Diencephalon (tissue), 1 donor: ENCODE data around the gene TMCO4. TPM values are rescaled to one million over a fixed set of nuclear protein-coding genes. Genes with fewer than 3 reads are reported as not detected.

Experiments used
- total RNA-seq: library from RNA; depleted of rRNA; stranded (reverse); fragments of >200 nt; gene quantifications from one replicate; pipeline ENCODE4 v1.2.3, GENCODE V29; 2014

Gene TMCO4
- total RNA-seq = 0.46 TPM

DNA sequence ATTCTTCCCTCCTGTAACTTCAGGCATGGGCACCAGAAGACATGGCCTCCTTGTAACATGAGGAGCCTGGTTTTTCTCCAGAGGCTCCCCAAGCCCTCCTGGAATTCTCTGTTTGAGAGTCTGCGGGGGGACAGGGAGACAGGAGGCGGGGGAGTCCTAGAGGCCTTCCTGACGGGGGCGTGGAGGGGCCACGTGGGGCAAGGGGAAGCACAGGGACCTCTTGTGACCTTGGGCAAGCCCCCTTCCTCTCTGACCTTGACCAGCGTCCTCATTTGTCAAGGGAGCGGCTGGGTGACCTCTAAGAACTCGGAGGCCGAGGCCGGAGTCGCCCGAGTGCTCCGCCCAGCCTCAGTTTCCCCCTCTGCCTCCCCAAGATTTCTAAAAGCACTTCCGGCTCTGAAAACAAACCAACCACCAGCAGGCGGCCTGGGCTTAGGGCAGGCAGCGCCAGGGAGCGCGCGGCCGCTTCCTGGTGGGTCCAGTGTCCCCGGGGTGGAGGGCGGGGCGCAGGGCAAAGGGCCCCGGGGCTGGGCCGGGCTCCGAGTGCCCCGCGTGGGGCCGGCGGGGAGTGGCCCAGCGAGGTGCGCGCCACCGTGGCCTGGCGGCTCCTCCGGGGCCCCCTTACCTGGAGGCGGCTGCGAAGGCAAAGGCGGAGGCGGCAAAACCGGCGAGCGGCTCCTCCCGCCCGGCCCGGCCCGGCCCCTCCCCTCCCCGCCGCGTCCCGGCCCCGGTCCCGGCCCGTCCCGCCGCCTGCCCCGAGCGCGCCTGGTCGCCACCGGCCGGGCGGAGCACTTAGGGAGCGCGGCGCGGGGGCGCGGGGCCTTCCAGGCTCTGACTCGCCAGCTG, at the start of gene TMCO4:
Gene TMCO4 (minus strand): TSS at position 687 of the 846 bp plus-strand sequence. CDS start 19,158 bp downstream, outside the sequence.

DNA sequence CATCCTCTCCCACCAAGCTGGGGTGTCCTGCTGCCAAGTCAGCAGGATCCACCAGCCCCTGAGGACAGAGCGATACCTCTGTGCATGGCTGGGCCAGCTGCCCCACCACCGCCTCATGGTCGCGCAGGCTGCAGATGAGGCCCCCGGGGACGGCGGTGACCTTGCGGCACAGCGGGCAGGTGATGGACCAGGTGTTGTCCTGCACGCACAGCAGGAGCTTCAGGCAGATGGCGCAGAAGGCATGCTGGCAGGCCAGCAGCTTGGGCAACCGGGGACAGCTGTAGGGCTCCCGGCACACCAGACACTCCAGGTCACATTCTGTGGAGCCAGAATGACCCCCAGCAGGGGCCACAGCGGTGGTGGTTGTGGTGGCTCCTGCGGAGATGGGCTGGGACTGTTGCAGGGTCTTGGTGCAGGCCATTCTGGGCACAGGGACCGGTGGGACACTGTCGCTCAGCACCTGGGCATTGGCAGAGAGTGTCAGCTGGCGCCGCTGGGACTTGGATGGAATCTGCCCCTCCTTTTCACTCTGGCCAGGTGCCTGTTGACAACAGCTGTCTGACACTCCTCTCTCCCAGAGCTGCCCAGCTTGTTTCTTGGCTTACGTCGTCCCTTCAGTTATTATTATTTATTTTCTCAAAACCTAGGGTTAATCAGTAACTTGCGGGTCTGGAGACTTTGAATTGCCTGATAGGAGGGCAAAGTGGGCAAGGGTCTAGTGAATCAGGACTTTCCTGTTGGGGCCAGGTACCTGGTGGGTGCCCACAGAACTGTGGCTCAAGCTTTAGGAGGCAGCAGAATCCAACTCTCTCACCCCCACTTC, 15.2 kb upstream of the TMCO4 start, which contains the start of gene RNF186:
Gene RNF186 (minus strand): TSS at position 603 of the 823 bp plus-strand sequence. CDS start 182 bp downstream, at position 421.

DNA sequence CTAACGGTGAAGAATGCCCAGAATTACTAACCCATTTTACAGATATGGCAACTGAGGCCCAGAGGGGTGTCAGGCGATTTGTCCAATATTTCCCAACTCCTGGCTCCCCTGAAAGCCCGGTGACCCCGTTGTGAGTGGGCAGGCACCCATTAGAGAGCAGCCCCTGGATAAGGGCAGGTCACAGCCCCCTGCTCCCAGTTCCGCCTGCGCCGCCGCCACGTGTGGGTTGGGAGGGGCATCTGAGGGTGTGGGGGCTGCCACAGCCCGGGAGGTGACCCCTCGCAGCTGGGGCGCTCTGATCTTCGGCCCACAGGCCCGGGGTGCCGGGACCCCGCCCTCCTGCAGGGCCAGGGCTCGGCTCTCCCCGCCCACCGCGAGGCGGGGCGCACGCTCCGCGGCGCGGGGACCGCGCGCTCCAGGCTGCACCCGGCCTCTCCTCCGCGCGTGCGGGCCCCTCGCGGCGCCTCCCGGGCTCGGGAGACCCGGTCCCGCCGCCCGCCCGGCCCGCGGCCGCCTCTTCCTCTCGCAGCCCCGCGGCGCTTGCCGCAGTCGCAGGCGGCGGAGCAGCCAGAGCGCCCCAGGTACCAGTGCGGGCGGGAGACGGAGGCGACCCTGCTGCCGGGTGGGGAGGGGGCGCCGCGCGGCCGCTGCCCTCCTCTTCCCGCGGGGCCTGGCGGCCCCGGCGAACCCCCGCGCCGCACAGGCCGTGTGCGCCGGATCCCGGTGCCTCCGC, 135.1 kb downstream of the TMCO4 start, which contains the start of gene HTR6:
Gene HTR6 (plus strand): TSS at position 423 of the 733 bp plus-strand sequence. CDS start 879 bp downstream, outside the sequence.

DNA sequence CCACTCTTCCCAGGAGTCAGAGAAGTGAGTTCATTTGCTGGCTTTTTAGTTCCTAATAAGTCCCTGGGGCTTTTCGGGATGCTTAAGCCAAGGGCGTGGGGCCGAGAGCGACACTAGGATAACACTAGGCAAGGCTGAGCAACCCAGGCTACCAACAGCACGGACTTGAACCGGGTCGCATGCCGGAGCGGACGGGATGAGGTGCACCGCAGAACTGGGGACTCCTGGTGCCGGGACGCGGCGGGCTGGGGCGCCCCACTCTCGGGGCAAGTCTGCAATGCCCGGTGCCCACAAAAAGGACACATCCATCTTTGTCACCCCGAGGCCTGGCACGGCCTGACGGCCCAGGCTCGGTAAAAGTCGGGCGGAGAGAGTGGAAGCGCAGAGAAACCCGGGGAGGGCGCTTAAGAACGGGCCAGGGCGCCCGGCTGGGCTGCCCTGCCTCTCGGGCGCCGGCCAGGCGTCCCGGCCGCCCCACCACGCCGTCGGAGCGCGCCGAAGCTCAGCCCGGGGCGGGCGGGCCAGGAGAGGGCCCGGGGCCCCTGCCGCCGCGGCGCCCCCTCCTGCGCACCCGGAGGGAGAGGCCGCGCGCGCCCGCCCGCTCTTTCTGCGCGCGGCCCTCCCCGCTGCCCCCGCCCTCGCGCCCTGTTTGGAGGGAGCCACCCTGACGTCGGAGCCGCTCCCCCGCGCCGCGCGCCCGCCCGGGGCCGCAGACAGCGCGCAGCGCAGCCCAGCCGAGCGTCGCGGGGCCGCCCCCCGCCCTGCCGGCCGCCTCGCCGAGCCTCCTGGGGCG, 155.9 kb downstream of the TMCO4 start, which contains the start of gene NBL1:
Gene NBL1 (plus strand): TSS at position 710 of the 793 bp plus-strand sequence. CDS start 10,720 bp downstream, outside the sequence.

Other genes with a start within 250 kb of the TMCO4 start
- 43.1 TPM for gene NBL1, start 155.6 kb downstream of the TMCO4 start, total RNA-seq
- gene HTR6, start 135.0 kb downstream of the TMCO4 start, total RNA-seq = 0.92 TPM
- not detected for gene RNF186, start 15.4 kb upstream of the TMCO4 start, total RNA-seq
- 14.3 TPM for gene OTUD3, start 82.5 kb upstream of the TMCO4 start, total RNA-seq
- not detected for gene PLA2G2E, start 123.7 kb upstream of the TMCO4 start, total RNA-seq
- gene PLA2G2A, start 179.7 kb upstream of the TMCO4 start, total RNA-seq = not detected